H9 (cell line): Measurements from ENCODE around the gene DMKN. TPM values are rescaled to one million over a fixed set of nuclear protein-coding genes. Genes with fewer than 3 reads are reported as not detected.

Source experiments
- DNase-seq: peaks from one replicate; pipeline ENCODE4 v3.0.0-alpha.2; 2017
- H2AFZ ChIP-seq: one replicate; pipeline ENCODE4 v1.6.1; 2013; ENCODE audit warnings: mild to moderate bottlenecking, low read length, control low read depth, moderate library complexity
- H2AK5ac ChIP-seq: 2 replicates; pipeline ENCODE4 v1.6.1; 2013; ENCODE audit warnings: low read length, control low read depth, mixed read lengths; ENCODE audit not compliant: insufficient read length
- H2BK120ac ChIP-seq: one replicate; pipeline ENCODE4 v1.6.1; 2013; ENCODE audit warnings: low read depth, mild to moderate bottlenecking, low read length, control low read depth, inconsistent platforms; ENCODE audit not compliant: poor library complexity, severe bottlenecking
- H2BK12ac ChIP-seq: 2 replicates; pipeline ENCODE4 v1.6.1; 2013; ENCODE audit warnings: low read length, control low read depth, mixed read lengths, low read depth; ENCODE audit not compliant: insufficient read length
- H2BK15ac ChIP-seq: 2 replicates; pipeline ENCODE4 v1.6.1; 2013; ENCODE audit warnings: low read depth, low read length, control low read depth
- H2BK20ac ChIP-seq: one replicate; pipeline ENCODE4 v1.6.1; 2013; ENCODE audit warnings: low read depth, mild to moderate bottlenecking, low read length, control low read depth, inconsistent platforms; ENCODE audit not compliant: poor library complexity, severe bottlenecking
- H2BK5ac ChIP-seq: 2 replicates; pipeline ENCODE4 v1.6.1; 2013; ENCODE audit warnings: low read length, control low read depth, mixed read lengths; ENCODE audit not compliant: insufficient read length
- H3K14ac ChIP-seq: 2 replicates; pipeline ENCODE4 v1.6.1; 2013; ENCODE audit warnings: low read length, control low read depth; ENCODE audit not compliant: insufficient read depth
- H3K18ac ChIP-seq: 2 replicates; pipeline ENCODE4 v1.6.1; 2013; ENCODE audit warnings: low read depth, mild to moderate bottlenecking, mixed read lengths, low read length, control low read depth; ENCODE audit not compliant: insufficient read length
- H3K23ac ChIP-seq: 2 replicates; pipeline ENCODE4 v1.6.1; 2013; ENCODE audit warnings: low read length, control low read depth, mixed read lengths, low read depth; ENCODE audit not compliant: insufficient read length
- H3K23me2 ChIP-seq: 2 replicates; pipeline ENCODE4 v1.6.1; 2013; ENCODE audit warnings: low read depth, mild to moderate bottlenecking, mixed read lengths, low read length, control low read depth; ENCODE audit not compliant: insufficient read length, poor library complexity, severe bottlenecking
- H3K27ac ChIP-seq: 2 replicates; pipeline ENCODE4 v1.5.1; 2013; ENCODE audit warnings: low read length, control low read depth, mixed read lengths, low read depth; ENCODE audit not compliant: insufficient read length
- H3K27me3 ChIP-seq: 2 replicates; pipeline ENCODE4 v1.6.1; 2013; ENCODE audit warnings: low read length, control low read depth, inconsistent platforms; ENCODE audit not compliant: insufficient read depth
- H3K4ac ChIP-seq: 2 replicates; pipeline ENCODE4 v1.6.1; 2013; ENCODE audit warnings: low read depth, mild to moderate bottlenecking, control low read depth, inconsistent platforms, low read length, moderate library complexity
- H3K4me1 ChIP-seq: 2 replicates; pipeline ENCODE4 v1.6.1; 2013; ENCODE audit warnings: low read length, control low read depth, inconsistent platforms; ENCODE audit not compliant: insufficient read depth
- H3K4me2 ChIP-seq: 2 replicates; pipeline ENCODE4 v1.6.1; 2013; ENCODE audit warnings: low read length, control low read depth, mixed read lengths; ENCODE audit not compliant: insufficient read length, insufficient read depth
- H3K56ac ChIP-seq: 2 replicates; pipeline ENCODE4 v1.6.1; 2013; ENCODE audit warnings: low read depth, mild to moderate bottlenecking, mixed read lengths, low read length, control low read depth; ENCODE audit not compliant: insufficient read length
- H3K79me1 ChIP-seq: 2 replicates; pipeline ENCODE4 v1.6.1; 2013; ENCODE audit warnings: low read depth, mild to moderate bottlenecking, moderate library complexity, low read length, control low read depth, inconsistent platforms; ENCODE audit not compliant: insufficient read depth, poor library complexity, severe bottlenecking
- H3K79me2 ChIP-seq: 2 replicates; pipeline ENCODE4 v1.6.1; 2013; ENCODE audit warnings: low read length, control low read depth, inconsistent platforms; ENCODE audit not compliant: insufficient read depth
- H3K9ac ChIP-seq: 2 replicates; pipeline ENCODE4 v1.6.1; 2013; ENCODE audit warnings: low read length, control low read depth, mixed read lengths; ENCODE audit not compliant: insufficient read length; ENCODE audit errors: extremely low read depth
- H3K9me3 ChIP-seq: one replicate; pipeline ENCODE4 v1.6.1; 2013; ENCODE audit warnings: low read depth, low read length, inconsistent platforms; ENCODE audit not compliant: control insufficient read depth
- H3T11ph ChIP-seq: one replicate; pipeline ENCODE4 v1.6.1; 2013; ENCODE audit warnings: mild to moderate bottlenecking, low read length, control low read depth, inconsistent platforms
- H4K20me1 ChIP-seq: one replicate; pipeline ENCODE4 v1.6.1; 2013; ENCODE audit not compliant: control insufficient read depth, insufficient read length, insufficient read depth
- H4K5ac ChIP-seq: 2 replicates; pipeline ENCODE4 v1.6.1; 2013; ENCODE audit warnings: low read depth, mild to moderate bottlenecking, mixed read lengths, low read length, control low read depth; ENCODE audit not compliant: insufficient read length
- H4K8ac ChIP-seq: replicated peaks from 2 replicates; pipeline ENCODE4 v1.6.1; 2013; ENCODE audit warnings: low read length, control low read depth, mixed read lengths, low read depth; ENCODE audit not compliant: insufficient read length
- H4K91ac ChIP-seq: 2 replicates; pipeline ENCODE4 v1.6.1; 2013; ENCODE audit warnings: low read depth, mild to moderate bottlenecking, moderate library complexity, mixed read lengths, low read length, control low read depth; ENCODE audit not compliant: insufficient read length
- H3K27ac Mint-ChIP-seq, 3 experiments: 2 replicates in 2 of 3; 3 replicates in 1 of 3; pipeline ENCODE4 v1.8.0; 2020 to 2021; ENCODE audit warnings: mixed read lengths in 3 of 3, mild to moderate bottlenecking in 1 of 3, moderate library complexity in 1 of 3
- H3K27me3 Mint-ChIP-seq: 2 replicates; pipeline ENCODE4 v1.8.0; 2021; ENCODE audit warnings: low read depth, mild to moderate bottlenecking, moderate library complexity, mixed read lengths
- H3K36me3 Mint-ChIP-seq, 3 experiments: 2 replicates in 2 of 3; 3 replicates in 1 of 3; pipeline ENCODE4 v1.8.0; 2020 to 2021; ENCODE audit warnings: low read depth in 3 of 3, mixed read lengths in 3 of 3; ENCODE audit not compliant: insufficient read depth in 1 of 3
- H3K4me1 Mint-ChIP-seq, 2 experiments: 2 replicates each; pipeline ENCODE4 v1.8.0; 2020; ENCODE audit warnings: mixed read lengths in 2 of 2
- H3K4me3 Mint-ChIP-seq, 2 experiments: 2 replicates in 1 of 2; 3 replicates in 1 of 2; pipeline ENCODE4 v1.8.0; 2020 to 2021; ENCODE audit warnings: mild to moderate bottlenecking in 2 of 2, mixed read lengths in 2 of 2, moderate library complexity in 1 of 2
- H3K9me3 Mint-ChIP-seq, 2 experiments: 2 replicates in 1 of 2; 3 replicates in 1 of 2; pipeline ENCODE4 v1.8.0; 2020; ENCODE audit warnings: mild to moderate bottlenecking in 2 of 2, mixed read lengths in 2 of 2, moderate library complexity in 1 of 2
- WGBS: extraction: QIAGEN DNeasy Blood & Tissue Kit; methylation state at CpG from one replicate; pipeline ENCODE4 v1.1.7; 2013; ENCODE audit warnings: missing lambda C conversion rate, low lambda C conversion rate, mixed read lengths; ENCODE audit not compliant: insufficient read length; ENCODE audit errors: extremely low coverage; 5-methylcytosine and 5-hydroxymethylcytosine counted together
- total RNA-seq: library from RNA; stranded (reverse); gene quantifications from 2 replicates; pipeline ENCODE4 v1.2.1, GENCODE V29; 2021
- TF ChIP-seq, protein P1 (sequence below): fragments of 200-600 bp; sonication (generic); conservative IDR thresholded peaks from 3 replicates; pipeline ENCODE4 v1.8.0; 2021; ENCODE audit warnings: antibody characterized with exemption, mild to moderate bottlenecking

The DMKN gene
- total RNA-seq, 1 experiment from 2014 or later = 278 TPM

- no peak overlapping the region for H3K4me2 ChIP-seq
- DNase-seq = no peak
- H3K9me3 ChIP-seq = no peaks in the 10 kb centered on the region
- H4K8ac ChIP-seq = no peak overlapping the region
- no peak overlapping the region for H3K27ac Mint-ChIP-seq
- no peak overlapping the region for H3K14ac ChIP-seq
- no peak overlapping the region for H2AFZ ChIP-seq
- H2BK20ac ChIP-seq = no peak overlapping the region
- no peak overlapping the region for H3K56ac ChIP-seq
- H3K9me3 Mint-ChIP-seq = no peaks in the 10 kb centered on the region
- no peak overlapping the region for H3K4ac ChIP-seq
- no CpG with 5 or more reads among the region's 2 CpGs for WGBS
- H3T11ph ChIP-seq = no peak overlapping the region
- TF ChIP-seq, protein P1, sequence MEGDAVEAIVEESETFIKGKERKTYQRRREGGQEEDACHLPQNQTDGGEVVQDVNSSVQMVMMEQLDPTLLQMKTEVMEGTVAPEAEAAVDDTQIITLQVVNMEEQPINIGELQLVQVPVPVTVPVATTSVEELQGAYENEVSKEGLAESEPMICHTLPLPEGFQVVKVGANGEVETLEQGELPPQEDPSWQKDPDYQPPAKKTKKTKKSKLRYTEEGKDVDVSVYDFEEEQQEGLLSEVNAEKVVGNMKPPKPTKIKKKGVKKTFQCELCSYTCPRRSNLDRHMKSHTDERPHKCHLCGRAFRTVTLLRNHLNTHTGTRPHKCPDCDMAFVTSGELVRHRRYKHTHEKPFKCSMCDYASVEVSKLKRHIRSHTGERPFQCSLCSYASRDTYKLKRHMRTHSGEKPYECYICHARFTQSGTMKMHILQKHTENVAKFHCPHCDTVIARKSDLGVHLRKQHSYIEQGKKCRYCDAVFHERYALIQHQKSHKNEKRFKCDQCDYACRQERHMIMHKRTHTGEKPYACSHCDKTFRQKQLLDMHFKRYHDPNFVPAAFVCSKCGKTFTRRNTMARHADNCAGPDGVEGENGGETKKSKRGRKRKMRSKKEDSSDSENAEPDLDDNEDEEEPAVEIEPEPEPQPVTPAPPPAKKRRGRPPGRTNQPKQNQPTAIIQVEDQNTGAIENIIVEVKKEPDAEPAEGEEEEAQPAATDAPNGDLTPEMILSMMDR = no peak
- H3K27me3 Mint-ChIP-seq = peaks cover 17% of the 10 kb centered on the region
- H3K27me3 ChIP-seq = no peaks in the 10 kb centered on the region
- no peaks in the 10 kb centered on the region for H4K20me1 ChIP-seq
- H3K18ac ChIP-seq = no peak overlapping the region
- H2AK5ac ChIP-seq = no peak overlapping the region
- no peaks in the 10 kb centered on the region for H3K79me1 ChIP-seq
- peaks cover 3 to 5% of the 10 kb centered on the region in 2 experiments; a peak in 3 of 4 replicates for H3K4me1 Mint-ChIP-seq
- H4K5ac ChIP-seq = no peak overlapping the region
- no peak overlapping the region for H2BK5ac ChIP-seq
- no peak overlapping the region for H3K23ac ChIP-seq
- H2BK15ac ChIP-seq = no peak overlapping the region
- no peak overlapping the region for H3K27ac ChIP-seq
- H2BK120ac ChIP-seq = no peak overlapping the region
- H3K9ac ChIP-seq = no peak overlapping the region
- no peak overlapping the region for H4K91ac ChIP-seq
- no peaks in the 10 kb centered on the region for H3K23me2 ChIP-seq
- H3K4me3 Mint-ChIP-seq = no peak overlapping the region
- H3K4me1 ChIP-seq = no peaks in the 10 kb centered on the region
- no peak overlapping the region for H2BK12ac ChIP-seq
- no peaks in the 10 kb centered on the region for H3K36me3 Mint-ChIP-seq
- H3K79me2 ChIP-seq = no peaks in the 10 kb centered on the region
Observed at GRCh38 chr19:35454663-35455062, 58.8 kb downstream of the DMKN start.
